SH-SY5Y (cell line): ENCODE measurements around the gene WDR20.

Source experiments
- GATA2 ChIP-seq: IDR thresholded peaks from 2 replicates; pipeline ENCODE4 v1.6.1; 2011; ENCODE audit warnings: mild to moderate bottlenecking, low read depth, low read length
- GATA3 ChIP-seq: IDR thresholded peaks from 2 replicates; pipeline ENCODE4 v1.6.1; 2011; ENCODE audit warnings: low read depth, mild to moderate bottlenecking, low read length, moderate library complexity

DNA sequence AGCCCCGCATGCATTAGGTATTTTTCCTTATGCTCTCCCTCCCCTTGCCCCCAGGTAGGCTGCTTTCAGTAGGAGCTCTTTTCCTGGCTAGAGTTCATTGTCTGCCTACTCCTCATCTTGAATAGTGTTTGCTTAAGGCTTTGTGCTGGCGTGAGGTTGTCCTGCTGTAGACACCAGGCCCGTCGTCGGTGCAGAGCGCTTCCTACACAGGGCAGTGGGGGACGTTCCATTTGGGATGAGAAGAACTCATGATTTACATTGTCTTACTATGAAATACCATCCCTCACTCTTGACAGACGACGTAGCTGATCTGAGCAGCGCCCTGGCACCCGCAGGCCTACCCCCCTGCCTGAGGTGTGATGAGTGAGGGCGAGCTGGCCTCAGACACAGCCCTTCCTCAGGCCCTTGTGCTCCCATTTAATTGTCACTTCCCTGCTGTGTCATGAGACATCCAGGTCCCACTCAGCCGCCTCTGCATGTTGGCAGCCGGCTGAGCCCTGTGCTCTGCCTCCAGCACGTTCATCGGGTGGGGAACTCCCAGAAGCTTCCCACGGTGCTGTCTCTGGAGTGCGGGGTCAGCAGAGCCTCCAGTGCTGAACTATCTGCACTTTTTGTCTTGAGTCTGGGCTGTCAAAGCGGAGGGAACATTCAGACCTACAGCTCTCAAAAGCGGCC is 76.0 kb downstream of the WDR20 start:
- TF ChIP-seq GATA3 (no peak), GATA2 (no peak)
